K562 (cell line): ENCODE data around the gene CREB3L2. TPM values are rescaled to one million over a fixed set of nuclear protein-coding genes. Genes with fewer than 3 reads are reported as not detected.

Source experiments
- BRD9 ChIP-seq: fragments of 450-650 bp; IDR thresholded peaks from 2 replicates; pipeline ENCODE4 v1.6.1; 2018; ENCODE audit warnings: low read depth; ENCODE audit not compliant: partially characterized antibody
- FOXK1 ChIP-seq: sonication (generic); formaldehyde crosslinking; IDR thresholded peaks from 2 replicates; pipeline ENCODE4 v1.8.0; 2022; ENCODE audit warnings: missing genetic modification reagents, mild to moderate bottlenecking, borderline replicate concordance
- HES1 ChIP-seq: fragments of 450-650 bp; IDR thresholded peaks from 2 replicates; pipeline ENCODE4 v1.6.1; 2016; ENCODE audit warnings: low read depth, mild to moderate bottlenecking, moderate library complexity
- POLR2B ChIP-seq: fragments of 450-650 bp; IDR thresholded peaks from 2 replicates; pipeline ENCODE4 v1.6.1; 2018; ENCODE audit warnings: low read depth; ENCODE audit not compliant: partially characterized antibody
- ZBTB1 ChIP-seq: sonication (generic); formaldehyde crosslinking; IDR thresholded peaks from 2 replicates; pipeline ENCODE4 v1.8.1; 2023; ENCODE audit warnings: missing genetic modification reagents, low read depth, mild to moderate bottlenecking, borderline replicate concordance
- ZNF512 ChIP-seq: IDR thresholded peaks from 2 replicates; pipeline ENCODE4 v1.6.1; 2016; ENCODE audit warnings: missing genetic modification characterization, missing compliant biosample characterization
- ZNF79 ChIP-seq: fragments of 250-450 bp; sonication (Bioruptor Pico); IDR thresholded peaks from 2 replicates; pipeline ENCODE4 v1.4.0; 2020; ENCODE audit warnings: low read depth, mild to moderate bottlenecking, moderate library complexity
- polyA plus RNA-seq, 8 experiments: library from polyadenylated mRNA; depleted of rRNA in 4 of 8; stranded (reverse) in 5 of 8; unstranded in 3 of 8; fragments of >200 nt; fragmentation: Nextera tagmentation in 2 of 8; fragmentation: Illumina TruSeq in 1 of 8; extraction: Ambion mirVana in 2 of 8; extraction: Trizol in 1 of 8; gene quantifications; 2 replicates each; pipeline versions ENCODE4 v1.2.1 to v1.2.3, GENCODE V29; 2011 to 2014; ENCODE audit warnings: inconsistent platforms in 1 of 8, missing spikeins in 1 of 8
- total RNA-seq, 7 experiments: library from RNA; depleted of rRNA in 6 of 7; stranded (reverse); fragments of >200 nt in 6 of 7; fragmentation: Illumina TruSeq in 2 of 7; extraction: Trizol in 2 of 7; gene quantifications; 2 replicates each; pipeline versions ENCODE4 v1.2.1 to v1.2.3, GENCODE V29; 2011 to 2021; ENCODE audit warnings: low replicate concordance in 1 of 7
- TF ChIP-seq, protein P1 (sequence below): sonication (generic); formaldehyde crosslinking; IDR thresholded peaks from 2 replicates; pipeline ENCODE4 v1.8.1; 2023; ENCODE audit warnings: missing genetic modification reagents, mild to moderate bottlenecking, borderline replicate concordance
- TF ChIP-seq, protein P2 (sequence below), 2 experiments: IDR thresholded peaks; 2 replicates each; pipeline ENCODE4 v1.6.1; 2011; ENCODE audit warnings: borderline replicate concordance in 1 of 2, control low read depth in 1 of 2, low read depth in 1 of 2, low read length in 1 of 2, mild to moderate bottlenecking in 1 of 2, mixed read lengths in 1 of 2, moderate library complexity in 1 of 2; ENCODE audit not compliant: insufficient read depth in 1 of 2, insufficient read length in 1 of 2, poor library complexity in 1 of 2, severe bottlenecking in 1 of 2; ENCODE audit errors: extremely low read depth in 1 of 2
- TF ChIP-seq, protein P3 (sequence below), 2 experiments: IDR thresholded peaks in 1 of 2; conservative IDR thresholded peaks in 1 of 2; 2 replicates each; pipeline ENCODE4 v1.6.1; 2016; ENCODE audit warnings: low read depth in 2 of 2, mild to moderate bottlenecking in 1 of 2, missing compliant biosample characterization in 1 of 2, missing genetic modification characterization in 1 of 2, moderate library complexity in 1 of 2

Gene CREB3L2
- total and polyA plus RNA-seq, 9 of the 15 experiments (the other 6 are each of a cell fraction or from before 2014, with no cell fraction given) = 7.1 to 45.6 (median 15.8) TPM

- TF ChIP-seq ZBTB1 (CRISPR knock-in tag) (no peak), POLR2B (no peak), BRD9 (peak; percentile 7), ZNF512 (tag) (no peak), FOXK1 (no peak), ZNF79 (CRISPR knock-in tag) (no peak), HES1 (no peak)
- TF ChIP-seq, protein P1, sequence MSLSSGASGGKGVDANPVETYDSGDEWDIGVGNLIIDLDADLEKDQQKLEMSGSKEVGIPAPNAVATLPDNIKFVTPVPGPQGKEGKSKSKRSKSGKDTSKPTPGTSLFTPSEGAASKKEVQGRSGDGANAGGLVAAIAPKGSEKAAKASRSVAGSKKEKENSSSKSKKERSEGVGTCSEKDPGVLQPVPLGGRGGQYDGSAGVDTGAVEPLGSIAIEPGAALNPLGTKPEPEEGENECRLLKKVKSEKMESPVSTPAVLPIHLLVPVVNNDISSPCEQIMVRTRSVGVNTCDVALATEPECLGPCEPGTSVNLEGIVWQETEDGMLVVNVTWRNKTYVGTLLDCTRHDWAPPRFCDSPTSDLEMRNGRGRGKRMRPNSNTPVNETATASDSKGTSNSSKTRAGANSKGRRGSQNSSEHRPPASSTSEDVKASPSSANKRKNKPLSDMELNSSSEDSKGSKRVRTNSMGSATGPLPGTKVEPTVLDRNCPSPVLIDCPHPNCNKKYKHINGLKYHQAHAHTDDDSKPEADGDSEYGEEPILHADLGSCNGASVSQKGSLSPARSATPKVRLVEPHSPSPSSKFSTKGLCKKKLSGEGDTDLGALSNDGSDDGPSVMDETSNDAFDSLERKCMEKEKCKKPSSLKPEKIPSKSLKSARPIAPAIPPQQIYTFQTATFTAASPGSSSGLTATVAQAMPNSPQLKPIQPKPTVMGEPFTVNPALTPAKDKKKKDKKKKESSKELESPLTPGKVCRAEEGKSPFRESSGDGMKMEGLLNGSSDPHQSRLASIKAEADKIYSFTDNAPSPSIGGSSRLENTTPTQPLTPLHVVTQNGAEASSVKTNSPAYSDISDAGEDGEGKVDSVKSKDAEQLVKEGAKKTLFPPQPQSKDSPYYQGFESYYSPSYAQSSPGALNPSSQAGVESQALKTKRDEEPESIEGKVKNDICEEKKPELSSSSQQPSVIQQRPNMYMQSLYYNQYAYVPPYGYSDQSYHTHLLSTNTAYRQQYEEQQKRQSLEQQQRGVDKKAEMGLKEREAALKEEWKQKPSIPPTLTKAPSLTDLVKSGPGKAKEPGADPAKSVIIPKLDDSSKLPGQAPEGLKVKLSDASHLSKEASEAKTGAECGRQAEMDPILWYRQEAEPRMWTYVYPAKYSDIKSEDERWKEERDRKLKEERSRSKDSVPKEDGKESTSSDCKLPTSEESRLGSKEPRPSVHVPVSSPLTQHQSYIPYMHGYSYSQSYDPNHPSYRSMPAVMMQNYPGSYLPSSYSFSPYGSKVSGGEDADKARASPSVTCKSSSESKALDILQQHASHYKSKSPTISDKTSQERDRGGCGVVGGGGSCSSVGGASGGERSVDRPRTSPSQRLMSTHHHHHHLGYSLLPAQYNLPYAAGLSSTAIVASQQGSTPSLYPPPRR = no peak
- TF ChIP-seq, protein P2, sequence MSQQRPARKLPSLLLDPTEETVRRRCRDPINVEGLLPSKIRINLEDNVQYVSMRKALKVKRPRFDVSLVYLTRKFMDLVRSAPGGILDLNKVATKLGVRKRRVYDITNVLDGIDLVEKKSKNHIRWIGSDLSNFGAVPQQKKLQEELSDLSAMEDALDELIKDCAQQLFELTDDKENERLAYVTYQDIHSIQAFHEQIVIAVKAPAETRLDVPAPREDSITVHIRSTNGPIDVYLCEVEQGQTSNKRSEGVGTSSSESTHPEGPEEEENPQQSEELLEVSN (IDR thresholded peaks at IDR 0.05; ENCODE audit: borderline replicate concordance in 1 of 2, extremely low read depth in 1 of 2, insufficient read depth in 1 of 2, insufficient read length in 1 of 2, low read depth in 1 of 2, low read length in 1 of 2, poor library complexity in 1 of 2, severe bottlenecking in 1 of 2) = no peak
- TF ChIP-seq, protein P3, sequence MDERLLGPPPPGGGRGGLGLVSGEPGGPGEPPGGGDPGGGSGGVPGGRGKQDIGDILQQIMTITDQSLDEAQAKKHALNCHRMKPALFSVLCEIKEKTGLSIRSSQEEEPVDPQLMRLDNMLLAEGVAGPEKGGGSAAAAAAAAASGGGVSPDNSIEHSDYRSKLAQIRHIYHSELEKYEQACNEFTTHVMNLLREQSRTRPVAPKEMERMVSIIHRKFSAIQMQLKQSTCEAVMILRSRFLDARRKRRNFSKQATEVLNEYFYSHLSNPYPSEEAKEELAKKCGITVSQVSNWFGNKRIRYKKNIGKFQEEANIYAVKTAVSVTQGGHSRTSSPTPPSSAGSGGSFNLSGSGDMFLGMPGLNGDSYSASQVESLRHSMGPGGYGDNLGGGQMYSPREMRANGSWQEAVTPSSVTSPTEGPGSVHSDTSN (CRISPR knock-in tag; IDR thresholded peaks at IDR 0.05; ENCODE audit: low read depth) = no peak
- TF ChIP-seq, protein P3 (tag; conservative IDR thresholded peaks at IDR 0.05; ENCODE audit: low read depth) = peak; percentile 59
Measured at GRCh38 chr7:137992104-137992549, 9.8 kb downstream of the CREB3L2 start (continued).
